Endothelial cell of umbilical vein (primary cell): Measurements from ENCODE around the gene KRT33B. TPM values are rescaled to one million over a fixed set of nuclear protein-coding genes. Genes with fewer than 3 reads are reported as not detected.

ENCODE experiments used
- BruUV-seq: library from RNA; stranded (reverse); fragments of 400-500 nt; replicated peaks from 2 replicates; lab custom pipeline; 2021; lab: Mats Ljungman, UMichigan
- CTCF ChIA-PET: fragments of 300-600, 350-600 bp; sonication (Branson Sonifier 250); formaldehyde crosslinking; loops from one replicate; lab custom pipeline; 2021; ENCODE audit warnings: antibody characterized with exemption, inconsistent platforms; lab: Charles Lee
- POLR2A ChIA-PET: fragments of 300-600, 350-600 bp; sonication (Branson Sonifier 250); formaldehyde crosslinking; loops from one replicate; lab custom pipeline; 2021; ENCODE audit warnings: antibody characterized with exemption, inconsistent platforms; lab: Charles Lee
- DNase-seq: peaks from one replicate; pipeline ENCODE4 v3.0.0-alpha.2; 2011; ENCODE audit warnings: low read depth, low spot score
- FAIRE-seq: peaks from 2 replicates; lab custom pipeline; 2011; peaks lifted over from hg19 to GRCh38; lab: Jason Lieb, UNC
- H2AFZ ChIP-seq: 2 replicates; pipeline ENCODE4 v1.6.0; 2012; ENCODE audit warnings: low read depth, low read length, control low read depth, inconsistent platforms
- H3K27ac ChIP-seq: 2 replicates; pipeline ENCODE4 v1.5.1; 2011; ENCODE audit warnings: low read depth, mild to moderate bottlenecking, control low read depth, low read length, moderate library complexity; ENCODE audit not compliant: insufficient read depth
- H3K27me3 ChIP-seq, 2 experiments: 2 replicates each; pipeline versions ENCODE4 v1.6.0 to v1.6.1; 2011; ENCODE audit warnings: low read length in 2 of 2, mixed read lengths in 1 of 2; ENCODE audit not compliant: control insufficient read depth in 2 of 2, insufficient read depth in 2 of 2
- H3K36me3 ChIP-seq, 2 experiments: 2 replicates in 1 of 2; 3 replicates in 1 of 2; pipeline ENCODE4 v1.5.1; 2011; ENCODE audit warnings: low read length in 2 of 2, mild to moderate bottlenecking in 1 of 2, moderate library complexity in 1 of 2; ENCODE audit not compliant: control insufficient read depth in 2 of 2, insufficient read depth in 2 of 2; ENCODE audit errors: extremely low read depth in 1 of 2
- H3K4me1 ChIP-seq: 3 replicates; pipeline ENCODE4 v1.5.1; 2011; ENCODE audit warnings: mild to moderate bottlenecking, low read length; ENCODE audit not compliant: control insufficient read depth, insufficient read depth; ENCODE audit errors: extremely low read depth
- H3K4me2 ChIP-seq: 2 replicates; pipeline ENCODE4 v1.6.1; 2011; ENCODE audit warnings: low read length, control low read depth, mixed read lengths; ENCODE audit not compliant: insufficient read depth
- H3K4me3 ChIP-seq, 3 experiments: fragments of 200-600 bp in 1 of 3; sonication (generic), shearing (Covaris generic) in 1 of 3; replicated peaks in 1 of 3; 2 replicates each; pipeline ENCODE4 v1.5.1; 2011 to 2016; ENCODE audit warnings: control low read depth in 3 of 3, low read length in 3 of 3, mild to moderate bottlenecking in 2 of 3, inconsistent platforms in 1 of 3, low read depth in 1 of 3, moderate library complexity in 1 of 3; ENCODE audit not compliant: insufficient read depth in 1 of 3
- H3K79me2 ChIP-seq: 2 replicates; pipeline ENCODE4 v1.6.0; 2012; ENCODE audit warnings: low read length, inconsistent platforms; ENCODE audit not compliant: control insufficient read depth, insufficient read depth
- H3K9ac ChIP-seq: replicated peaks from 2 replicates; pipeline ENCODE3; 2011; ENCODE audit warnings: low read length, control low read depth; ENCODE audit not compliant: insufficient read depth; ENCODE audit errors: extremely low read depth
- H3K9me1 ChIP-seq: replicated peaks from 3 replicates; pipeline ENCODE4 v1.6.0; 2011; ENCODE audit warnings: mild to moderate bottlenecking, low read length; ENCODE audit not compliant: control insufficient read depth, insufficient read depth; ENCODE audit errors: extremely low read depth
- H3K9me3 ChIP-seq: replicated peaks from 2 replicates; pipeline ENCODE4 v1.5.1; 2012; ENCODE audit warnings: low read length, inconsistent platforms; ENCODE audit not compliant: control insufficient read depth, insufficient read depth
- H4K20me1 ChIP-seq: replicated peaks from 2 replicates; pipeline ENCODE3; 2011; ENCODE audit warnings: mild to moderate bottlenecking, low read length; ENCODE audit not compliant: control insufficient read depth, insufficient read depth; ENCODE audit errors: extremely low read depth
- CTCF ChIP-seq, 2 donors: IDR thresholded peaks; 1 replicate in 1 of 2; 2 replicates in 1 of 2; pipeline ENCODE4 v1.5.1; 2011; ENCODE audit warnings: low read length in 2 of 2, mild to moderate bottlenecking in 2 of 2, moderate library complexity in 2 of 2, control low read depth in 1 of 2, inconsistent platforms in 1 of 2, low read depth in 1 of 2; ENCODE audit not compliant: insufficient read depth in 1 of 2; ENCODE audit errors: extremely low read depth in 1 of 2
- EZH2 ChIP-seq: IDR thresholded peaks from 2 replicates; pipeline ENCODE4 v1.6.1; 2012; ENCODE audit warnings: borderline replicate concordance, low read depth, mild to moderate bottlenecking, moderate library complexity, low read length, inconsistent platforms; ENCODE audit not compliant: severe bottlenecking
- FOS ChIP-seq: IDR thresholded peaks from 2 replicates; pipeline ENCODE4 v1.6.1; 2011; ENCODE audit warnings: mild to moderate bottlenecking, low read length, moderate library complexity, borderline replicate concordance; ENCODE audit not compliant: insufficient read depth
- GATA2 ChIP-seq: IDR thresholded peaks from 2 replicates; pipeline ENCODE4 v1.7.0; 2011; ENCODE audit warnings: low read depth, mild to moderate bottlenecking, moderate library complexity, mixed read lengths, low read length; ENCODE audit not compliant: insufficient read length, insufficient read depth
- JUN ChIP-seq: IDR thresholded peaks from 2 replicates; pipeline ENCODE4 v1.6.1; 2011; ENCODE audit warnings: borderline replicate concordance, low read depth; ENCODE audit not compliant: insufficient read length, insufficient read depth
- MAX ChIP-seq: IDR thresholded peaks from 2 replicates; pipeline ENCODE4 v1.6.1; 2011; ENCODE audit not compliant: insufficient read depth, insufficient read length
- MYC ChIP-seq: IDR thresholded peaks from one replicate; pipeline ENCODE4 v1.6.1; 2011; ENCODE audit warnings: mild to moderate bottlenecking, low read depth, low read length
- POLR2A ChIP-seq: IDR thresholded peaks from 2 replicates; pipeline ENCODE4 v1.6.1; 2012; ENCODE audit warnings: low read depth, mild to moderate bottlenecking, control low read depth, low read length
- POLR2AphosphoS5 ChIP-seq: IDR thresholded peaks from 2 replicates; pipeline ENCODE4 v1.6.1; 2012; ENCODE audit warnings: low read depth, mild to moderate bottlenecking, control low read depth, low read length, moderate library complexity; ENCODE audit not compliant: insufficient read depth
- dilution Hi-C: fragments of 300-500 bp; cut with MboI; formaldehyde crosslinking; loops from one replicate; pipeline ENCODE4 v1.15.0; 2019; ENCODE audit warnings: low sequenced_read_pairs; ENCODE audit not compliant: extremely low pct_ligation_motif_present
- intact Hi-C: fragments of 100-400 bp; cut with micrococcal nuclease; formaldehyde crosslinking; loops from one replicate; pipeline ENCODE4 v1.10.0; 2022
- polyA plus RNA-seq, 4 experiments: library from polyadenylated mRNA; depleted of rRNA in 3 of 4; stranded (reverse) in 3 of 4; unstranded in 1 of 4; fragments of >200 nt; gene quantifications; 2 replicates each; pipeline versions ENCODE4 v1.2.1 to v1.2.3, GENCODE V29; 2011 to 2012; ENCODE audit warnings: missing spikeins in 1 of 4
- total RNA-seq: library from RNA; stranded (reverse); gene quantifications from 2 replicates; pipeline ENCODE4 v1.2.3, GENCODE V29; 2021

KRT33B gene
- total and polyA plus RNA-seq, 2 donors (not counting 3 experiments of a cell fraction or from before 2014, with no cell fraction given) = not detected

- H3K4me1 ChIP-seq = no peaks in the 10 kb centered on the region
- H3K4me2 ChIP-seq = no peak overlapping the region
- no peak overlapping the region for H2AFZ ChIP-seq
- H3K9ac ChIP-seq = no peak overlapping the region
- ChIA-PET POLR2A (no interaction called here), CTCF (interaction anchor here (0.9 to 2.1 kb wide), 2 partner anchors 17 to 194 kb away, joined by 3 to 5 read pairs; no protein-coding TSS in a partner anchor)
- no peaks in the 10 kb centered on the region for H3K9me1 ChIP-seq
- no TSS peak for BruUV-seq
- DNase-seq = no peak
- no peaks in the 10 kb centered on the region for H3K36me3 ChIP-seq
- H3K9me3 ChIP-seq = no peaks in the 10 kb centered on the region
- FAIRE-seq = no peak
- TF ChIP-seq MYC (no peak), EZH2 (no peak), GATA2 (no peak), POLR2AphosphoS5 (no peak), CTCF (IDR thresholded peaks at IDR 0.05; ENCODE audit: extremely low read depth in 1 of 2, insufficient read depth in 1 of 2, low read depth in 1 of 2, low read length in 2 of 2) (no peak), FOS (no peak), POLR2A (no peak), JUN (no peak), MAX (no peak)
- peaks cover 2 to 4% of the 10 kb centered on the region in 2 experiments for H3K27me3 ChIP-seq
- H3K4me3 ChIP-seq = no peak overlapping the region
- H4K20me1 ChIP-seq = no peaks in the 10 kb centered on the region
- H3K79me2 ChIP-seq = no peaks in the 10 kb centered on the region
- dilution Hi-C loops (no loop called here), intact Hi-C loops (no loop called here)
- no peak overlapping the region for H3K27ac ChIP-seq
Observed at GRCh38 chr17:41354536-41354935, 15.1 kb downstream of the KRT33B start.
